Measurements from ENCODE around the gene STARD7.
A peak's percentile ranks its signal among the peaks of the same experiment; 100 is the strongest.

The STARD7 gene

GRCh38 chr2:96197546-96198255 is 10.9 kb downstream of the STARD7 start:
- no peak for DNase-seq (ENCODE audit: low read depth)

- DNase-seq (ENCODE audit: low read depth), result peak; percentile 47
Observed at GRCh38 chr2:96195410-96196066, 13.1 kb downstream of the STARD7 start.

- no peak for DNase-seq (ENCODE audit: low read depth)
Observed at GRCh38 chr2:96191937-96192670, 16.5 kb downstream of the STARD7 start.

GRCh38 chr2:96188821-96189526 is 19.7 kb downstream of the STARD7 start:
- no peak for DNase-seq (ENCODE audit: low read depth)

GRCh38 chr2:96186562-96186961 is 22.1 kb downstream of the STARD7 start:
- no peak for DNase-seq (ENCODE audit: low read depth)

GRCh38 chr2:96185516-96185915 is 23.1 kb downstream of the STARD7 start:
- DNase-seq (ENCODE audit: low read depth), result no peak

- no peak for DNase-seq (ENCODE audit: low read depth)
Observed at GRCh38 chr2:96184989-96185388, 23.6 kb downstream of the STARD7 start.

GRCh38 chr2:96184188-96184587 is 24.4 kb downstream of the STARD7 start:
- DNase-seq (ENCODE audit: low read depth), result no peak

- DNase-seq (ENCODE audit: low read depth), result no peak
Observed at GRCh38 chr2:96181529-96181928, 27.1 kb downstream of the STARD7 start.

- DNase-seq (ENCODE audit: low read depth), result no peak
Observed at GRCh38 chr2:96180521-96180920, 28.1 kb downstream of the STARD7 start.

- no peak for DNase-seq (ENCODE audit: low read depth)
Observed at GRCh38 chr2:96180002-96180401, 28.6 kb downstream of the STARD7 start.

- DNase-seq (ENCODE audit: low read depth), result no peak
Observed at GRCh38 chr2:96176661-96177060, 32.0 kb downstream of the STARD7 start.

GRCh38 chr2:96175951-96176350 is 32.7 kb downstream of the STARD7 start:
- DNase-seq (ENCODE audit: low read depth), result peak; percentile 31

- DNase-seq (ENCODE audit: low read depth), result no peak
Observed at GRCh38 chr2:96174251-96175144, 34.1 kb downstream of the STARD7 start.

GRCh38 chr2:96171831-96172230 is 36.8 kb downstream of the STARD7 start:
- no peak for DNase-seq (ENCODE audit: low read depth)

- no peak for DNase-seq (ENCODE audit: low read depth)
Observed at GRCh38 chr2:96170626-96171025, 38.0 kb downstream of the STARD7 start.

- no peak for DNase-seq (ENCODE audit: low read depth)
Observed at GRCh38 chr2:96169868-96170507, 38.6 kb downstream of the STARD7 start.

GRCh38 chr2:96167407-96168013 is 41.1 kb downstream of the STARD7 start:
- no peak for DNase-seq (ENCODE audit: low read depth)

- no peak for DNase-seq (ENCODE audit: low read depth)
Observed at GRCh38 chr2:96164459-96165184, 44.0 kb downstream of the STARD7 start.
